OCI-LY1 (cell line): Measurements from ENCODE around the gene CCDC28B.

Source experiments
- CTCF ChIP-seq: fragments of 200-600 bp; sonication (generic), shearing (Covaris generic); IDR thresholded peaks from 2 replicates; pipeline ENCODE4 v1.5.1; 2017; ENCODE audit warnings: mild to moderate bottlenecking, antibody characterized with exemption, low read length, moderate library complexity, mixed read lengths
- EZH2 ChIP-seq: fragments of 200-600 bp; sonication (generic), shearing (Covaris generic); IDR thresholded peaks from 2 replicates; pipeline ENCODE4 v1.8.0; 2017; ENCODE audit warnings: borderline replicate concordance, mixed run types, mild to moderate bottlenecking, antibody characterized with exemption, low read length, moderate library complexity, mixed read lengths

- no peak for TF ChIP-seq EZH2
- TF ChIP-seq CTCF, result no peak
These were observed 21.3 kb upstream of the CCDC28B start for GRCh38 chr1:32179193-32179442.
